ENCODE results near the gene CDC42EP5. TPM values are rescaled to one million over a fixed set of nuclear protein-coding genes. Genes with fewer than 3 reads are reported as not detected.

Gene CDC42EP5
- total RNA-seq, 1 experiment from 2014 or later = 11.5 TPM

DNA sequence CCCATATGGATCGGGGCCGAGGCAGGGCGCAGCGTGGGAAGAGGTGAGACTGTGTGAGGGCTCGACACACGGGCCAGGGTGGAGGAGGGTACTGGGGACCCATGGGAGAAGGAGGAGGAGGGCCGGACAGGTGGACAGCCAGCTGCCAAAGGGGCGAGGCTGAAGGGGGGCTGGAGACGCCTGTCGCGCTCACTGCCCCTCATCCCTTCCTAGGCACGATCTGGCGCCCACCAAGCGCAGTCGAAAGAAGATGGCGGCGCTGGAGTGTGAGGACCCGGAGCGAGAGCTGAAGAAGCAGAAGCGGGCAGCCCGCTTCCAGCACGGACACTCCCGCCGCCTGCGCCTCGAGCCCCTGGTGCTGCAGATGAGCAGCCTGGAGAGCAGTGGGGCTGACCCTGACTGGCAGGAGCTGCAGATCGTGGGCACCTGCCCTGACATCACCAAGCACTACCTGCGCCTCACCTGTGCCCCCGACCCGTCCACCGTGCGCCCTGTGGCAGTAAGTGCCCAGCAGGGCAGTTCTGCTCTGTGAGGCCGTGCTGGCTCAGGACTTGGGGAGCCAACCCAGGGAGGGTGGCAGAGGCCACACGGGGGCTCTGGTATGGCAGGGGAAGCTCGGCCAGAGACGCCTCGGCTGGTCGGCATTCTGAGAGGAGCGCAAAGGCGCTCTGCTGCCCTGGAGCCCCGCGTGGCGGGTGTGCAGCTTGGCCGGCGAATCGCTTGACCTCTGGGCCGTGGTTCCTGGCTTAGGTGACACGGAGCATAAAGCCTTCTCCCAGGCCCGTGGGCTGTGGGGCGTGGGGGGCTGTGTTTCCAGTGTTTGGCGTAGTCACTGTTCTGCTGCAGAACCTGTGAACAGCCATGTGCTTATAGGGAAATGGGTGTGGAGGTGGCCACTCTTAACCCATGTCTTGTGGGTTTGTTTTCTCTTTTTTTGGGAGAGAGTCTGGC is 16.4 kb downstream of the CDC42EP5 start:
- no peak for ATAC-seq
- no peak for DNase-seq (ENCODE audit: low spot score)
- Mint-ChIP-seq H3K9me3 (no peaks in the 10 kb centered on the region), H3K27ac (no peak overlapping the region), H3K4me3 (no peak overlapping the region), H3K27me3 (ENCODE audit: low read depth) (no peaks in the 10 kb centered on the region), H3K4me1 (peaks cover under 1% of the 10 kb centered on the region; the same call in 1 of the 2 replicates), H3K36me3 (peaks cover 70% of the 10 kb centered on the region)
- POLR2A ChIA-PET = no interaction called here
- no peak for TF ChIP-seq SP1 (CRISPR knock-in tag; conservative IDR thresholded peaks at IDR 0.05)
- TF ChIP-seq ETV6 (CRISPR knock-in tag; IDR thresholded peaks at IDR 0.05) = no peak
- TF ChIP-seq NR2C2 (CRISPR knock-in tag; IDR thresholded peaks at IDR 0.05) = no peak
- TF ChIP-seq TP53 (CRISPR knock-in tag; IDR thresholded peaks at IDR 0.05) = no peak
- TF ChIP-seq FOXP1 (CRISPR knock-in tag; IDR thresholded peaks at IDR 0.05; ENCODE audit: borderline replicate concordance) = no peak
- TF ChIP-seq, protein P1, sequence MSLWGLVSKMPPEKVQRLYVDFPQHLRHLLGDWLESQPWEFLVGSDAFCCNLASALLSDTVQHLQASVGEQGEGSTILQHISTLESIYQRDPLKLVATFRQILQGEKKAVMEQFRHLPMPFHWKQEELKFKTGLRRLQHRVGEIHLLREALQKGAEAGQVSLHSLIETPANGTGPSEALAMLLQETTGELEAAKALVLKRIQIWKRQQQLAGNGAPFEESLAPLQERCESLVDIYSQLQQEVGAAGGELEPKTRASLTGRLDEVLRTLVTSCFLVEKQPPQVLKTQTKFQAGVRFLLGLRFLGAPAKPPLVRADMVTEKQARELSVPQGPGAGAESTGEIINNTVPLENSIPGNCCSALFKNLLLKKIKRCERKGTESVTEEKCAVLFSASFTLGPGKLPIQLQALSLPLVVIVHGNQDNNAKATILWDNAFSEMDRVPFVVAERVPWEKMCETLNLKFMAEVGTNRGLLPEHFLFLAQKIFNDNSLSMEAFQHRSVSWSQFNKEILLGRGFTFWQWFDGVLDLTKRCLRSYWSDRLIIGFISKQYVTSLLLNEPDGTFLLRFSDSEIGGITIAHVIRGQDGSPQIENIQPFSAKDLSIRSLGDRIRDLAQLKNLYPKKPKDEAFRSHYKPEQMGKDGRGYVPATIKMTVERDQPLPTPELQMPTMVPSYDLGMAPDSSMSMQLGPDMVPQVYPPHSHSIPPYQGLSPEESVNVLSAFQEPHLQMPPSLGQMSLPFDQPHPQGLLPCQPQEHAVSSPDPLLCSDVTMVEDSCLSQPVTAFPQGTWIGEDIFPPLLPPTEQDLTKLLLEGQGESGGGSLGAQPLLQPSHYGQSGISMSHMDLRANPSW (CRISPR knock-in tag; conservative IDR thresholded peaks at IDR 0.05; ENCODE audit: low read depth) = no peak
- no peak for TF ChIP-seq ZNF425 (CRISPR knock-in tag; conservative IDR thresholded peaks at IDR 0.05)
- TF ChIP-seq ARID4B (CRISPR knock-in tag; IDR thresholded peaks at IDR 0.05; ENCODE audit: borderline replicate concordance) = no peak
- TF ChIP-seq, protein P2, sequence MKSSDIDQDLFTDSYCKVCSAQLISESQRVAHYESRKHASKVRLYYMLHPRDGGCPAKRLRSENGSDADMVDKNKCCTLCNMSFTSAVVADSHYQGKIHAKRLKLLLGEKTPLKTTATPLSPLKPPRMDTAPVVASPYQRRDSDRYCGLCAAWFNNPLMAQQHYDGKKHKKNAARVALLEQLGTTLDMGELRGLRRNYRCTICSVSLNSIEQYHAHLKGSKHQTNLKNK (CRISPR knock-in tag; IDR thresholded peaks at IDR 0.05) = no peak
- no peak for TF ChIP-seq IRF2 (CRISPR knock-in tag; IDR thresholded peaks at IDR 0.05; ENCODE audit: borderline replicate concordance, low read depth)
- no peak for TF ChIP-seq TEAD4 (CRISPR knock-in tag; IDR thresholded peaks at IDR 0.05)
- TF ChIP-seq, protein P3, sequence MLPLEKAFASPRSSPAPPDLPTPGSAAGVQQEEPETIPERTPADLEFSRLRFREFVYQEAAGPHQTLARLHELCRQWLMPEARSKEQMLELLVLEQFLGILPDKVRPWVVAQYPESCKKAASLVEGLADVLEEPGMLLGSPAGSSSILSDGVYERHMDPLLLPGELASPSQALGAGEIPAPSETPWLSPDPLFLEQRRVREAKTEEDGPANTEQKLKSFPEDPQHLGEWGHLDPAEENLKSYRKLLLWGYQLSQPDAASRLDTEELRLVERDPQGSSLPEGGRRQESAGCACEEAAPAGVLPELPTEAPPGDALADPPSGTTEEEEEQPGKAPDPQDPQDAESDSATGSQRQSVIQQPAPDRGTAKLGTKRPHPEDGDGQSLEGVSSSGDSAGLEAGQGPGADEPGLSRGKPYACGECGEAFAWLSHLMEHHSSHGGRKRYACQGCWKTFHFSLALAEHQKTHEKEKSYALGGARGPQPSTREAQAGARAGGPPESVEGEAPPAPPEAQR (CRISPR knock-in tag; IDR thresholded peaks at IDR 0.05) = no peak
- TF ChIP-seq, protein P4, sequence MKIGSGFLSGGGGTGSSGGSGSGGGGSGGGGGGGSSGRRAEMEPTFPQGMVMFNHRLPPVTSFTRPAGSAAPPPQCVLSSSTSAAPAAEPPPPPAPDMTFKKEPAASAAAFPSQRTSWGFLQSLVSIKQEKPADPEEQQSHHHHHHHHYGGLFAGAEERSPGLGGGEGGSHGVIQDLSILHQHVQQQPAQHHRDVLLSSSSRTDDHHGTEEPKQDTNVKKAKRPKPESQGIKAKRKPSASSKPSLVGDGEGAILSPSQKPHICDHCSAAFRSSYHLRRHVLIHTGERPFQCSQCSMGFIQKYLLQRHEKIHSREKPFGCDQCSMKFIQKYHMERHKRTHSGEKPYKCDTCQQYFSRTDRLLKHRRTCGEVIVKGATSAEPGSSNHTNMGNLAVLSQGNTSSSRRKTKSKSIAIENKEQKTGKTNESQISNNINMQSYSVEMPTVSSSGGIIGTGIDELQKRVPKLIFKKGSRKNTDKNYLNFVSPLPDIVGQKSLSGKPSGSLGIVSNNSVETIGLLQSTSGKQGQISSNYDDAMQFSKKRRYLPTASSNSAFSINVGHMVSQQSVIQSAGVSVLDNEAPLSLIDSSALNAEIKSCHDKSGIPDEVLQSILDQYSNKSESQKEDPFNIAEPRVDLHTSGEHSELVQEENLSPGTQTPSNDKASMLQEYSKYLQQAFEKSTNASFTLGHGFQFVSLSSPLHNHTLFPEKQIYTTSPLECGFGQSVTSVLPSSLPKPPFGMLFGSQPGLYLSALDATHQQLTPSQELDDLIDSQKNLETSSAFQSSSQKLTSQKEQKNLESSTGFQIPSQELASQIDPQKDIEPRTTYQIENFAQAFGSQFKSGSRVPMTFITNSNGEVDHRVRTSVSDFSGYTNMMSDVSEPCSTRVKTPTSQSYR (CRISPR knock-in tag; IDR thresholded peaks at IDR 0.05) = no peak
- CTCF ChIA-PET = no interaction called here
